Mesenchymal stem cell (in vitro differentiated cells and primary cell): ENCODE data around the gene PCSK6.
"Not testable (repeated sequence)": the region's sequence is repeated elsewhere in the genome, so short reads cannot be mapped to it uniquely, and the experiment has no call there.

Experiments
- DNase-seq: peaks from one replicate; pipeline ENCODE4 v3.0.0-alpha.2; 2013
- H2AFZ ChIP-seq: one replicate; pipeline ENCODE4 v1.6.1; 2013; ENCODE audit warnings: low read depth, mild to moderate bottlenecking, control low read depth, inconsistent platforms, low read length, moderate library complexity
- H2AK5ac ChIP-seq: 2 replicates; pipeline ENCODE4 v1.6.1; 2013; ENCODE audit warnings: low read length, moderate library complexity, mild to moderate bottlenecking, inconsistent platforms; ENCODE audit not compliant: severe bottlenecking
- H2BK120ac ChIP-seq: one replicate; pipeline ENCODE4 v1.6.1; 2013; ENCODE audit warnings: low read depth, mild to moderate bottlenecking, inconsistent platforms, low read length, moderate library complexity
- H2BK12ac ChIP-seq, 2 experiments: one replicate each; pipeline ENCODE4 v1.6.1; 2013; ENCODE audit warnings: inconsistent platforms in 2 of 2, low read length in 2 of 2, mild to moderate bottlenecking in 2 of 2, moderate library complexity in 2 of 2, control low read depth in 1 of 2
- H2BK15ac ChIP-seq: one replicate; pipeline ENCODE4 v1.6.1; 2013; ENCODE audit warnings: mild to moderate bottlenecking, low read depth, inconsistent platforms; ENCODE audit not compliant: poor library complexity, severe bottlenecking
- H2BK5ac ChIP-seq: 2 replicates; pipeline ENCODE4 v1.6.1; 2013; ENCODE audit warnings: low read depth, mild to moderate bottlenecking, low read length, control low read depth, inconsistent platforms; ENCODE audit not compliant: poor library complexity, severe bottlenecking
- H3K14ac ChIP-seq, 2 experiments: one replicate each; pipeline ENCODE4 v1.6.1; 2013; ENCODE audit warnings: inconsistent platforms in 2 of 2, low read length in 2 of 2, control low read depth in 1 of 2, mild to moderate bottlenecking in 1 of 2, moderate library complexity in 1 of 2
- H3K18ac ChIP-seq, 2 experiments: one replicate each; pipeline ENCODE4 v1.6.1; 2013; ENCODE audit warnings: inconsistent platforms in 2 of 2, low read length in 2 of 2, control low read depth in 1 of 2, low read depth in 1 of 2, mild to moderate bottlenecking in 1 of 2
- H3K23ac ChIP-seq, 2 experiments: one replicate each; pipeline ENCODE4 v1.6.1; 2013; ENCODE audit warnings: inconsistent platforms in 2 of 2, low read length in 2 of 2, mild to moderate bottlenecking in 2 of 2, moderate library complexity in 2 of 2, control low read depth in 1 of 2
- H3K27ac ChIP-seq: 2 replicates; pipeline ENCODE4 v1.5.1; 2013; ENCODE audit warnings: mild to moderate bottlenecking, moderate library complexity, low read length, control low read depth, inconsistent platforms; ENCODE audit not compliant: poor library complexity, severe bottlenecking
- H3K27me3 ChIP-seq, 2 experiments: 2 replicates each; pipeline versions ENCODE4 v1.6.1 to v1.7.0; 2013; ENCODE audit warnings: low read length in 2 of 2, mild to moderate bottlenecking in 2 of 2, moderate library complexity in 2 of 2, control low read depth in 1 of 2, inconsistent platforms in 1 of 2; ENCODE audit not compliant: control insufficient read depth in 1 of 2, insufficient read depth in 1 of 2
- H3K36me3 ChIP-seq, 2 experiments: 2 replicates each; pipeline versions ENCODE4 v1.6.1 to v1.7.0; 2013; ENCODE audit warnings: low read length in 2 of 2, control low read depth in 1 of 2, inconsistent platforms in 1 of 2, low read depth in 1 of 2, mild to moderate bottlenecking in 1 of 2; ENCODE audit not compliant: insufficient read depth in 2 of 2, control insufficient read depth in 1 of 2
- H3K4ac ChIP-seq, 2 experiments: one replicate each; pipeline ENCODE4 v1.6.1; 2013; ENCODE audit warnings: inconsistent platforms in 2 of 2, low read length in 2 of 2, mild to moderate bottlenecking in 2 of 2, moderate library complexity in 2 of 2, control low read depth in 1 of 2, low read depth in 1 of 2
- H3K4me1 ChIP-seq: 2 replicates; pipeline ENCODE4 v1.6.1; 2013; ENCODE audit warnings: low read depth, low read length, control low read depth; ENCODE audit not compliant: control insufficient read depth, insufficient read depth
- H3K4me2 ChIP-seq: 2 replicates; pipeline ENCODE4 v1.6.1; 2013; ENCODE audit warnings: low read length, mild to moderate bottlenecking, inconsistent platforms; ENCODE audit not compliant: poor library complexity, severe bottlenecking
- H3K4me3 ChIP-seq, 2 experiments: 2 replicates each; pipeline versions ENCODE4 v1.5.1 to v1.7.0; 2013; ENCODE audit warnings: low read length in 2 of 2, mild to moderate bottlenecking in 2 of 2, control low read depth in 1 of 2, low read depth in 1 of 2; ENCODE audit not compliant: insufficient read depth in 1 of 2
- H3K79me1 ChIP-seq: replicated peaks from 2 replicates; pipeline ENCODE4 v1.6.1; 2013; ENCODE audit warnings: mild to moderate bottlenecking, control low read depth, low read length, inconsistent platforms; ENCODE audit not compliant: poor library complexity, severe bottlenecking
- H3K9ac ChIP-seq: 2 replicates; pipeline ENCODE4 v1.7.0; 2013; ENCODE audit warnings: mild to moderate bottlenecking, low read length, moderate library complexity
- H3K9me3 ChIP-seq: 2 replicates; pipeline ENCODE4 v1.7.0; 2013; ENCODE audit warnings: mild to moderate bottlenecking, low read length; ENCODE audit not compliant: control insufficient read depth
- H4K8ac ChIP-seq: one replicate; pipeline ENCODE4 v1.6.1; 2013; ENCODE audit warnings: inconsistent platforms, mild to moderate bottlenecking, low read length, moderate library complexity
- H4K91ac ChIP-seq: one replicate; pipeline ENCODE4 v1.6.1; 2013; ENCODE audit warnings: mild to moderate bottlenecking, low read length, inconsistent platforms
- WGBS: methylation state at CpG from one replicate; pipeline ENCODE4 v1.1.7; 2013; ENCODE audit warnings: mixed read lengths; 5-methylcytosine and 5-hydroxymethylcytosine counted together

Gene PCSK6

GRCh38 chr15:101402883-101403282 lies 86.6 kb downstream of the PCSK6 start:
- H2AFZ ChIP-seq, H3K4me2 ChIP-seq, H3K27ac ChIP-seq, H2BK120ac ChIP-seq, H2BK5ac ChIP-seq, H3K4me3 ChIP-seq, H2AK5ac ChIP-seq, H3K4ac ChIP-seq, H4K8ac ChIP-seq, H3K36me3 ChIP-seq, H4K91ac ChIP-seq, H3K4me1 ChIP-seq, H3K9me3 ChIP-seq, H3K79me1 ChIP-seq, H2BK15ac ChIP-seq, H2BK12ac ChIP-seq, DNase-seq, H3K14ac ChIP-seq, H3K23ac ChIP-seq, H3K18ac ChIP-seq, H3K9ac ChIP-seq: not testable (repeated sequence)
- H3K27me3 ChIP-seq = peaks cover 0 to 19% of the 10 kb centered on the region in 2 experiments
- WGBS = no CpG with 5 or more reads among the region's 4 CpGs

GRCh38 chr15:101401286-101401685 lies 88.2 kb downstream of the PCSK6 start:
- no peak overlapping the region for H2BK5ac ChIP-seq
- H3K4me2 ChIP-seq = no peak overlapping the region
- H2BK120ac ChIP-seq = no peak overlapping the region
- WGBS = 91% methylated on average over 8 of the region's 8 CpGs
- no peak overlapping the region for H3K4me3 ChIP-seq
- H3K4me1 ChIP-seq = no peaks in the 10 kb centered on the region
- H3K27ac ChIP-seq = no peak overlapping the region
- H4K8ac ChIP-seq = no peak overlapping the region
- no peak overlapping the region for H2AK5ac ChIP-seq
- H3K79me1 ChIP-seq = no peaks in the 10 kb centered on the region
- H2AFZ ChIP-seq = no peak overlapping the region
- DNase-seq = no peak
- no peak overlapping the region for H3K4ac ChIP-seq
- no peak overlapping the region for H2BK12ac ChIP-seq
- no peak overlapping the region for H3K18ac ChIP-seq
- H3K36me3 ChIP-seq = no peaks in the 10 kb centered on the region
- no peak overlapping the region for H3K14ac ChIP-seq
- H4K91ac ChIP-seq = no peak overlapping the region
- H3K9ac ChIP-seq = no peak overlapping the region
- no peak overlapping the region for H3K23ac ChIP-seq
- H3K9me3 ChIP-seq = no peaks in the 10 kb centered on the region
- H2BK15ac ChIP-seq = no peak overlapping the region
- peaks cover 0 to 11% of the 10 kb centered on the region in 2 experiments for H3K27me3 ChIP-seq

GRCh38 chr15:101399431-101399830 lies 90.1 kb downstream of the PCSK6 start:
- Histone ChIP-seq H3K14ac (no peak overlapping the region), H2BK12ac (no peak overlapping the region), H3K4me1 (no peaks in the 10 kb centered on the region), H3K79me1 (no peaks in the 10 kb centered on the region), H3K36me3 (no peaks in the 10 kb centered on the region), H3K4me2 (no peak overlapping the region), H3K27me3 (peaks cover 0 to 16% of the 10 kb centered on the region in 2 experiments), H4K8ac (no peak overlapping the region), H3K23ac (no peak overlapping the region), H2BK15ac (no peak overlapping the region), H2BK120ac (no peak overlapping the region), H2BK5ac (no peak overlapping the region), H3K4me3 (no peak overlapping the region), H3K27ac (no peak overlapping the region), H2AFZ (no peak overlapping the region), H3K9me3 (no peaks in the 10 kb centered on the region), H3K9ac (no peak overlapping the region), H2AK5ac (no peak overlapping the region), H4K91ac (no peak overlapping the region), H3K18ac (no peak overlapping the region), H3K4ac (no peak overlapping the region)
- DNase-seq = no peak
- WGBS = 85% methylated on average over 6 of the region's 6 CpGs

- no peak overlapping the region for H2BK5ac ChIP-seq
- H3K9me3 ChIP-seq = no peaks in the 10 kb centered on the region
- no peak overlapping the region for H3K4ac ChIP-seq
- WGBS = 91% methylated on average over 24 of the region's 24 CpGs
- H3K36me3 ChIP-seq = no peaks in the 10 kb centered on the region
- no peak overlapping the region for H3K4me3 ChIP-seq
- no peak overlapping the region for H4K91ac ChIP-seq
- no peak overlapping the region for H3K14ac ChIP-seq
- peaks cover 0 to 22% of the 10 kb centered on the region in 2 experiments for H3K27me3 ChIP-seq
- H2BK12ac ChIP-seq = no peak overlapping the region
- no peak overlapping the region for H3K23ac ChIP-seq
- H3K27ac ChIP-seq = no peak overlapping the region
- no peak overlapping the region for H2BK120ac ChIP-seq
- H3K4me2 ChIP-seq = no peak overlapping the region
- no peaks in the 10 kb centered on the region for H3K4me1 ChIP-seq
- no peaks in the 10 kb centered on the region for H3K79me1 ChIP-seq
- no peak overlapping the region for H4K8ac ChIP-seq
- no peak overlapping the region for H2AK5ac ChIP-seq
- H3K18ac ChIP-seq = no peak overlapping the region
- DNase-seq = no peak
- H2AFZ ChIP-seq = no peak overlapping the region
- H3K9ac ChIP-seq = no peak overlapping the region
- no peak overlapping the region for H2BK15ac ChIP-seq
Observed at GRCh38 chr15:101398247-101398646, 91.3 kb downstream of the PCSK6 start.
